ENCODE measurements around the gene KCNG2.

Gene KCNG2

GRCh38 chr18:79769698-79770500 is 27.8 kb upstream of the KCNG2 start:
- no peak for DNase-seq

- no peak for DNase-seq
Observed at GRCh38 chr18:79770501-79770815, 27.3 kb upstream of the KCNG2 start.

GRCh38 chr18:79770826-79771225 is 26.9 kb upstream of the KCNG2 start:
- DNase-seq, result no peak

DNA sequence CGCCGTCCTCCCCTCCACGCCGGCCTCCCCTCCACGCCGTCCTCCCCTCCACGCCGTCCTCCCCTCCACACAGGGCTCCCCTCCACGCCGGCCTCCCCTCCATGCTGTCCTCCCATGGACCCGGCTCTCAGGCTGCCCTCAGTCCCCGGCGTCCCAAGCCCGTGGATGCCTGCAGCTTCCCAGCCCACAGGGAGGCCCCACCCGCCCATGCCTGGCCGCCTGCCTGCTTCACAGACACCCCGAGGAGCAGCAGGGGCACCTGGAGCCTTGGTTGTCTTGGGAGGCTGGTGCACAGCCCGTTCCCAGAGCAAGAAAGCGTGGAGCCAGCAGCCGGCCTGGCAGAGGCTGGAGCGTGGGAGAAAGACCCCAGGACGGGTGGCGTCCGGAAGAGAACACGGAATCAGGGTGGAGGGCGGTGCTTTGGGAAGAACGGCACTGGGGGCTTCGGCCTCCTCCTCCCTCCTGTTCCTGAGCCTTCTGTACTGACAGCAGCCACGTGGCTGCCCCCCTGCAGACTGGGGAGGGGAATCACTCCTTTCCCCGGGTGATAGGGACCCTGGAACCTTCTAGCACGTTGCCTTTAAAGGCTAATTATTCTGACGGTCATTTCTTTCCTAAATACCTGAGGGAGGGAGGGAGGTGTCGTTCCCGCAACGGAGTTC is 26.2 kb upstream of the KCNG2 start:
- DNase-seq, result no peak

DNA sequence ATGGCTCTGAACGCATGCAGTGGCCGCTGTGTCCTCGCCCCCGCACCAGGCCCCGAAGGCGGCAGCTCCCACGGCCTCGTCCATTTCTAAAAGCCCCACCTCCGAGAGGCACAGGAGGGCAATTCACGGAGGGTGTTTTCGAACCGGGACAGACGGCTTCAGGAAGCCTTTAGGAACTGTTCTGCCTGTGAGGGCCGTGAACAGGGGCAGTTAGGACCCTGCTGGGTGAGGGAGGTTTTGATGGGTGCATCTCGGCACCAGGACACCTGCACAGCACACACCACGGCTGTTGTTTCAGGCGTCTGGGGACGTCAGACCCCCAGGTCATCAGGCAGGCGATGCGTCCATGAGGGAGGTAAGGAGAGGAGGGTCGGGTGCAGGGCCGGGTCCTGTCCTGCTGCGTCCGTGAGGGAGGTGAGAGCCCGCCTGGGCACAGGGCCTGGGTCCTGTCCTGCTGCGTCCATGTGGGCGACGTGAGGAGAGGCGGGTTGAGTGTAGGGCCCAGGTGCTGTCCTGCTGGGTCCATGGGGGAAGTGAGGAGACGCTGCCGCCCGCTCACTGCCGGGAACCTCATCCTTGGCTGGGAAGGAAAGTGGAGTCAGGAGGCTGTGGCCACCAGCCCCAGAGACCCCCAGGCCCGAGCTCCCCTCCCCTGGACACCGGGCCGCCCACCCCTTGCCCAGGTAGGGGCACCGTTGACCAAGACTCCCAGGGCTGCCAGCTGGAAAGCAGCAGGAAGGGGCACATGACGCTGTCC is 25.5 kb upstream of the KCNG2 start:
- no peak for DNase-seq

DNA sequence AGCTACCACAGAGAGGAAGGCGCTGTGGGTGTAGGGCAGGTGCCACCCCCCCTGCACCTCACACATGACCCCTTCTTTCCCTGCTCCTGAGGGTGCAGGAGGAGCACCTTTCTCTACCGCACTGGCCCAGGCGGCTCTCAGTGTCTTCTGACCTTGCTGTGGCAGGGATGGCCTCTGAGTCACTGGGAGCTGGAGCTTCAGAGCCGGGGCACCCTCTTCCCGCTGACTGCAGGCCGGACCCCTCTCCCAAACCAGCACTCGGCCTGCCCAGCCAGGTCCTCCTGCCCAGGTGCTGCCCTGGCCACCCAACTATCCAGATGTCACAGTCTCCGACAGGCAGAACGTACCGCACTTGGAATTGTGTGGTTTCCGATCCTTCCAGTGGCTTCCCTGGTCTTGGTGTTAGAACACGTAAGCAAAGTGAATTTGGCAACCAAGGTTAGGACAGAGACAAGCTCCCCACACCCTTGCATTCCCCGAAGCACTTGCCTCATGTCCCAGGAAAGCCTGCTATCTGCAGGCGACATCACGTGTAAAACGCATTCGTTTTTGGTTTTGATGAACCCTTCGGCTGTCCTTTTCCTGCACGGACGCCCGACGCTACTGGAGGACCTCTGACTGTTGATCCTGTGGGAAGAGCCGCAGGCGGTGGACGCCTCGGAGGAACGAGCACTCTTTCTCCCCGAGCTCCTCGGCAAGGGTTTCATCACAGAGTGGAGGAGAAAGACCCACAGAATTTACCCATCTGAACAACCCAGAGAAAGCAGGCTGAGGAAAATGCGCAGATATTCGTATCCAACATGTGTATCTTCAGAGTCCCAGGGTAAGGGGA is 24.7 kb upstream of the KCNG2 start:
- DNase-seq, result no peak

DNA sequence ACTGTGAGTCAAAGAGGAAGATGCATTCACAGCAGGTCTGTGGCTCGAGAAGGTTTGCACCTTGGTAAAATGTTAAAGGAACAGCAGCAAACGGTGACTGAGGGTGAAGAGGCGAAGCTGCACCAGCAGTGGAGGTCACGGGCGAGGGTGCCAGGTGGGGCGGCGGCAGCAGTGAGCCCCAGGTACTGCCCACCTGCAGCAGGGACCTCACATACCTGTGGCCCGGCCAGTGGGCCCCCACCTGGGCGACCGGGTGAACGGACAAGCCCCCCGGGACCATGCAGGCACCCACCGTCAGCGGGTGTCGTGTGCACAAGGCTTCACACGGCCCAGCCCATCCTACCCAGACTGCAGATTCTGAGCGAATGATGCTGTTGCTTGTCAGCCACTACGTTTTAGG is 23.6 kb upstream of the KCNG2 start:
- no peak for DNase-seq

DNA sequence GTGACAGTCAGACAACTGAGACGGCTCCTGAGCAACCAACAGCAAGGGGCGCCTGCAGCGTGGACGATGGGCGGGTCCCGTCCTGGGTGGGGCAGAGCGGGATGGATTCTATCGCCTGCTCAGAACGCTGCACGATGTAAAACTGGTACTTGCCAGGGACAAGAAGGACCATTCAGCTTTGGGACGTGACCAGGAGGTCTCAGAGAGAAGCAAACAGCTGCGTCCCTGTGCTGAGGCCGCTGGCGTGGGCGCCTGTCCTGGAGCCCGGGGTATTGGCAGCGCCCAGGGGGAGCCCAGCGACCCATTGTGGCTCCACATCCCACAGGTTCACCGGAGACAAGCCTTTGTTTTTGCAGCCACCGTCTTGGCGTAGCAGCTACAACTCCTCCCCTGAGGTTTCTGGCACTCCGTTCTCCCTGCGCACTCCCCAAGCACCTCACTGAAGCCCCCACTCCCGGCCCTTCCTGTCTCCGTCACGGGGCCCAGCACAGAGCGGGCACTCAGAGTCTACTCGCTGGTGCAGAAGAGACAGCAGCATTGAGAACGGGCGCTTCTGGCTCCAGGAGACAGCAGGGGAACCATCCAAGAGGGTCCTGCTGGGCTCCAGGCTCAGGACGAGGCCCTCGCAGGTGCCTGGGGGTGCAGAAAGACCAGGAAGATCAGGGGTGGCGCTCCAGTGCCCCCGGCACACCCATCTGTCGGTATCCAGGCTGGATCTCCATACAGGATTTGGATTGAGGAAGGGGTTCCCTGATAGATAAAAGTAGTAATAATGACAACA is 22.1 kb upstream of the KCNG2 start:
- no peak for DNase-seq

DNA sequence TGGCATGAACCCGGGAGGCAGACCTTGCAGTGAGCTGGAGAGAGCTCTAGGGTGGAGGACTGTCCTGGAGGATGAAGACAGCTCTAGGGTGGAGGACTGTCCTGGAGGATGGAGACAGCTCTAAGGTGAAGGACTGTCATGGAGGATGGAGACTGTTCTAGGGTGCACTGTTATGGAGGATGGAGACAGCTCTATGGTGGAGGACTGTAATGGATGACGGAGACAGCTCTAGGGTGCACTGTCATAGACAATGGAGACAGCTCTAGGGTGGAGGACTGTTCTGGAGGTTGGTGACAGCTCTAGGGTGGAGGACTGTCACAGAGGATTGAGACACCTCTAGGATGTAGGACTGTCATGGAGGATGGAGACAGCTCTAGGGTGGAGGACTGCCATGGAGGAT is 21.1 kb upstream of the KCNG2 start:
- DNase-seq, result no peak

DNA sequence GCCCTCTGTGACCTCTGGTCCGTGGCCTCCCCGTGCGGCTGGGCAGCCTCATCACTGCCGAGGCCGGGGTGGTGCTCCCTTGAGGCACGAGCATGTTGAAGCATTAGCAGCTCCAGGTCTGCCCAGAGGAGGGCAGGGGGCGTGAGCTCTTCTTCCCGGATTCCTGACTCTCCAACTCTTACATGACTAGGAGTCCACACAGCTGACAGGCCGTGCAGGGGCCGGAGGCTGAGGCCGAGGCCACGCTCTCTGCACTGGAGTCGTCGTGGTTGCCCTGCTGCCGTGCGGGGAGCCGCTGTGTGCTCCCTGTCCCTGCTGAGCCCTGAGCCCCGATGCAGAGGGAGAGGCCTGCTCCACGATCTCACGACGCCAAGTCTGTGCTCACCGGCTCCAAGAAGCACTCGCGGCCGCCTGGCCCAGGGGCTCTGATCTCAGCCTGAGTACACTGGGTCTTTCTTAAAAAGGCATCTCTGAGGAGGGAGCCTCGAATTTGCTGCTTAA is 19.4 kb upstream of the KCNG2 start:
- no peak for DNase-seq

- DNase-seq, result no peak
Observed at GRCh38 chr18:79779021-79779699, 18.6 kb upstream of the KCNG2 start.

GRCh38 chr18:79779700-79780190 is 18.0 kb upstream of the KCNG2 start:
- no peak for DNase-seq

GRCh38 chr18:79780547-79780946 is 17.2 kb upstream of the KCNG2 start:
- no peak for DNase-seq

GRCh38 chr18:79781331-79781941 is 16.3 kb upstream of the KCNG2 start:
- no peak for DNase-seq

DNA sequence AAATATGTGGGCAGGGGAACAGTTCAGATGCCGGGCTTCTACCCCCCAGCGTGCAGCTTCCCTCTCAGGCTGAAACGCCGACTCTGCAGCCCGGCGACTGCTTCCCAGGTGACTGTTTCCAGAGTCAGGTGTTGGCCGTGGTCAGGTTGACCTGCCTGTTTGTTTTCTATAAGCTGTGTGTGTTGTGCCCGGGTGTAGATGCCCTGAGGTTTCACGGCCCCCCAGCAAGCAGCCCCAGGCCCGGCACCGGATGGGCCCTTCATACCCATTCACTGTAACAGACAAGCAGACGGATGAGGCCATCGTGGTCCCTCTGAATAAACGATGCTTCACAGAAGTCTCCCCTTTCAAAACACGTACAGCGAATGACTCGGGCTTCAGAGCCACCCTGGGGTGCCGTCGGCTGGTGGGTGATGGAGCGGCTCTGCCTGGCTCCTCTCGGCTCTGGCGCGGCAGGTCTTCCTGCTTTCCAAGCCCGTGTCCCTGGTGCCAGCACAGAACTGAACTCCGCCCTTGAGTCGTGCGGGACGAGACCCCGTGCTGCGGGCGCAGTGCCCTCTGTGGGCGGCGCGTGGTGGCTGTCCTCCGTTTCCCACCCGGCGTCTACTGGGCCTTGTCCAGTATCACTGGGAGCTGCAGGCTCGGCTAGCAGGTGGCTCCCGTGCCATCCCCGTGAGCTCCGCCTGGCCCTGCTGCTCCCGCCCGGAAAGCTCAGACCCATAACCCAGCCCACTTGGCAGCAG is 15.0 kb upstream of the KCNG2 start:
- DNase-seq, result no peak

- DNase-seq, result no peak
Observed at GRCh38 chr18:79784071-79784913, 13.4 kb upstream of the KCNG2 start.

DNA sequence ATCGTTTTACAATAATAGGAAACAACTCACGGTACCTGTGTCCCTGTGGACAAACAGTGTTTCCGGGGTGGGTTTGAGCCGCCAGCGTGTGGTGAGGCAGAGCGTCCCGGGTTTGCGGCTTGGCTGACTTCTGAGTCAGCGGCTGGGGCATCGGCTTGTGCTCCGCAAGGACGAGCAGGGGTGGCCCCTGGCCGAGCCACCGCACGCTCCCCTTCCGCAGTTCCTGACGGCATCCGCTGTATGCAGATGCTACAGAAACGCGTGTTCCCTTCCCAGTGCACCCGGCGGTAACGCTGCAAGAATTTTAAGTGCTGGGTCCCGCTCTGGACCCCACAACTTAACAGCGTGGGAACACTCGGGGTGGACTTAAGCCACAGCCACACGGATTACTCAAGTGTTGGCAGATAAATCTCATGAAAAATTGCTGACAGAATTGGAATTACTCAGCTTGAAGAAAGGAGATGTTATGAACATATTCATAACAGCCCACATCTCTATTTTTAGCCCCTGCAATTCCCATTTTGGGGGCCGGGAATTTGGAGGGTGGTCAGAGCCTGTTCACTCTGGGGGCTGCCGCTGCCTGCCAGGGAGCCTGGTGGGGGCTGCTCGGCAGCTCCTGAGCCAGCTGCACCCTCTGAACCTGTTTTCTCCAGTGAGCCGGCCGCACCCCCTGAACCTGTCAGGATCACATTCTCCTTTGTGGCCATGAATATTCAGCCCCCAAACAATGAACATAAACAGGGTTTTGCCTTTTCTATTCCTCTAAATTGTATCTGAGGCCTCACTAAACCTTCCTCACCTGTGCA is 12.6 kb upstream of the KCNG2 start:
- DNase-seq, result no peak

GRCh38 chr18:79785831-79786230 is 11.9 kb upstream of the KCNG2 start:
- DNase-seq, result no peak
